GM12873 (cell line): ENCODE measurements around the gene MAD1L1.

ENCODE experiments used
- CTCF ChIP-seq: IDR thresholded peaks from 2 replicates; pipeline ENCODE4 v1.5.1; 2012; ENCODE audit warnings: low read depth, mild to moderate bottlenecking, moderate library complexity, low read length, control low read depth; ENCODE audit not compliant: insufficient read depth; ENCODE audit errors: missing control alignments

MAD1L1 gene

GRCh38 chr7:1848013-1848640 is 384.6 kb downstream of the MAD1L1 start:
- no peak for TF ChIP-seq CTCF

- TF ChIP-seq CTCF = no peak
These were observed 385.3 kb downstream of the MAD1L1 start for GRCh38 chr7:1847260-1848001.

- TF ChIP-seq CTCF = no peak
These were observed 386.2 kb downstream of the MAD1L1 start for GRCh38 chr7:1846331-1847065.

GRCh38 chr7:1845536-1846311 is 387.0 kb downstream of the MAD1L1 start:
- TF ChIP-seq CTCF = no peak

GRCh38 chr7:1844951-1845390 is 387.8 kb downstream of the MAD1L1 start:
- no peak for TF ChIP-seq CTCF

GRCh38 chr7:1844336-1844950 is 388.3 kb downstream of the MAD1L1 start:
- peak; percentile 15 for TF ChIP-seq CTCF
